ENCODE measurements around the gene KRT14. TPM values are rescaled to one million over a fixed set of nuclear protein-coding genes. Genes with fewer than 3 reads are reported as not detected.

Gene KRT14
- total and polyA plus RNA-seq, 2 donors (not counting 1 experiment from before 2014, with no cell fraction given) = 0.94 TPM; not detected in 1

DNA sequence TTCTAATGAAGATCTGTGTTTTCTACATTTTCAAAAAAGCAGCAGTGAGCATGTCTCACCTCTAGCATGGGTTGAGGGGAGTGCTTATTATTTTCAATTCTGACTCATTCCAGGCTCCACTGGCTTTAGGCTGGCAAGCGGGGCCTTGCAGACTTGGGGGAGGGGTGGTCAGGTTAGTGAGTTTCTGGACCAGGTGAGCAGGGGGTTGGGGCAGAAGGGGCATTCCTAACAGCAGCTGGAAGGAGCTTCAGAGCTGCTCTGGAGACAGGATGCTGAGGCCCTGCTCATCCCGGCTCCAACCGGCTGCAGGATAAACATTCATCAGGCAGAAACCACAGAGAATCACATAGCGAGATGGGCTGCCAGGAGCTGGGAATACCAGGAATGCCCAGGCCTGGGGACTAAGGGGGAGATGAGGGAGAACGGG, 48.1 kb downstream of the KRT14 start:
- Histone ChIP-seq H3K27ac (ENCODE audit: insufficient read depth, low read length) (no peak overlapping the region), H2AFZ (ENCODE audit: low read length) (no peak overlapping the region)
- DNase-seq (ENCODE audit: low read depth in 2 of 2) = peak in 1 of 2 donors; percentile 63

DNA sequence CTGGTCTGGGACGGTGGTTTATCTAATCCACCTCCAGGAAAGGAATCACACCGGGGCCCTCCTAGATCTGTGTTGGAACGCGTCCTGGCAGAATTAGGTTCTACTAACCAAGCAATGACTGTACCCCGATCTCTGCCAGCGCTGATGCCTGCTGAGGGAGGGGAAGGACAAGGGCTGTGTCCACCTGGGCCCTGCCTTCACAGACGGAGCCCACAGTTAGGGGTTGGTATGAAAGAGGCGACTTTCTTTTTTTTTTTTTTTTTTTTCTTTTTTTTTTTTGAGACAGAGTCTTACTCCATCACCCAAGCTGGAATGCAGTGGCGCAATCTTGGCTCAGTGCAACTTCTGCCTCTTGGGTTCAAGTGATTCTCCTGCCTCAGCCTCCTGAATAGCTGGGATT, 48.7 kb downstream of the KRT14 start:
- Histone ChIP-seq H3K4me2 (ENCODE audit: extremely low read depth, insufficient read depth, low read length) (no peak overlapping the region), H3K79me2 (ENCODE audit: control insufficient read depth, insufficient read depth, low read length) (no peaks in the 10 kb centered on the region), H3K27me3 (ENCODE audit: control insufficient read depth, insufficient read depth, low read length) (no peaks in the 10 kb centered on the region), H3K27ac (ENCODE audit: insufficient read depth, low read length) (no peak overlapping the region), H4K20me1 (ENCODE audit: control insufficient read depth, extremely low read depth, insufficient read depth, low read length) (no peaks in the 10 kb centered on the region), H3K9me3 (ENCODE audit: control insufficient read depth, insufficient read depth, low read depth, low read length) (no peaks in the 10 kb centered on the region), H3K4me3 (replicated peaks in 1 of 4; ENCODE audit: control extremely low read depth in 1 of 4, insufficient read depth in 1 of 4, low read depth in 3 of 4, low read length in 4 of 4) (no peak overlapping the region), H2AFZ (ENCODE audit: low read length) (no peak overlapping the region), H3K4me1 (ENCODE audit: control insufficient read depth, extremely low read depth, insufficient read depth, low read length) (peaks cover 4% of the 10 kb centered on the region), H3K36me3 (ENCODE audit: control insufficient read depth, insufficient read depth, low read length) (no peaks in the 10 kb centered on the region), H3K9ac (ENCODE audit: insufficient read depth, low read length) (no peak overlapping the region)
- TF ChIP-seq, protein P1, sequence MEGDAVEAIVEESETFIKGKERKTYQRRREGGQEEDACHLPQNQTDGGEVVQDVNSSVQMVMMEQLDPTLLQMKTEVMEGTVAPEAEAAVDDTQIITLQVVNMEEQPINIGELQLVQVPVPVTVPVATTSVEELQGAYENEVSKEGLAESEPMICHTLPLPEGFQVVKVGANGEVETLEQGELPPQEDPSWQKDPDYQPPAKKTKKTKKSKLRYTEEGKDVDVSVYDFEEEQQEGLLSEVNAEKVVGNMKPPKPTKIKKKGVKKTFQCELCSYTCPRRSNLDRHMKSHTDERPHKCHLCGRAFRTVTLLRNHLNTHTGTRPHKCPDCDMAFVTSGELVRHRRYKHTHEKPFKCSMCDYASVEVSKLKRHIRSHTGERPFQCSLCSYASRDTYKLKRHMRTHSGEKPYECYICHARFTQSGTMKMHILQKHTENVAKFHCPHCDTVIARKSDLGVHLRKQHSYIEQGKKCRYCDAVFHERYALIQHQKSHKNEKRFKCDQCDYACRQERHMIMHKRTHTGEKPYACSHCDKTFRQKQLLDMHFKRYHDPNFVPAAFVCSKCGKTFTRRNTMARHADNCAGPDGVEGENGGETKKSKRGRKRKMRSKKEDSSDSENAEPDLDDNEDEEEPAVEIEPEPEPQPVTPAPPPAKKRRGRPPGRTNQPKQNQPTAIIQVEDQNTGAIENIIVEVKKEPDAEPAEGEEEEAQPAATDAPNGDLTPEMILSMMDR (conservative IDR thresholded peaks at IDR 0.05 in 1 of 2, IDR thresholded peaks at IDR 0.05 in 1 of 2; ENCODE audit: low read depth in 1 of 2, low read length in 2 of 2) = no peak
- peak in 1 of 2 donors; percentile 45 for DNase-seq (ENCODE audit: low read depth in 2 of 2)

More for the DNA sequence above, 48.1 kb downstream of the KRT14 start:
- H3K36me3 ChIP-seq (ENCODE audit: control insufficient read depth, insufficient read depth, low read length) = no peaks in the 10 kb centered on the region
- no peak overlapping the region for H3K9ac ChIP-seq (ENCODE audit: insufficient read depth, low read length)
- H3K4me2 ChIP-seq (ENCODE audit: extremely low read depth, insufficient read depth, low read length) = no peak overlapping the region
- no peaks in the 10 kb centered on the region for H3K27me3 ChIP-seq (ENCODE audit: control insufficient read depth, insufficient read depth, low read length)
- H3K4me1 ChIP-seq (ENCODE audit: control insufficient read depth, extremely low read depth, insufficient read depth, low read length) = peaks cover 4% of the 10 kb centered on the region
- no peaks in the 10 kb centered on the region for H4K20me1 ChIP-seq (ENCODE audit: control insufficient read depth, extremely low read depth, insufficient read depth, low read length)
- H3K4me3 ChIP-seq (replicated peaks in 1 of 4; ENCODE audit: control extremely low read depth in 1 of 4, insufficient read depth in 1 of 4, low read depth in 3 of 4, low read length in 4 of 4) = no peak overlapping the region
- no peaks in the 10 kb centered on the region for H3K9me3 ChIP-seq (ENCODE audit: control insufficient read depth, insufficient read depth, low read depth, low read length)
- TF ChIP-seq, protein P1 (conservative IDR thresholded peaks at IDR 0.05 in 1 of 2, IDR thresholded peaks at IDR 0.05 in 1 of 2; ENCODE audit: low read depth in 1 of 2, low read length in 2 of 2) = no peak
- H3K79me2 ChIP-seq (ENCODE audit: control insufficient read depth, insufficient read depth, low read length) = no peaks in the 10 kb centered on the region

DNA sequence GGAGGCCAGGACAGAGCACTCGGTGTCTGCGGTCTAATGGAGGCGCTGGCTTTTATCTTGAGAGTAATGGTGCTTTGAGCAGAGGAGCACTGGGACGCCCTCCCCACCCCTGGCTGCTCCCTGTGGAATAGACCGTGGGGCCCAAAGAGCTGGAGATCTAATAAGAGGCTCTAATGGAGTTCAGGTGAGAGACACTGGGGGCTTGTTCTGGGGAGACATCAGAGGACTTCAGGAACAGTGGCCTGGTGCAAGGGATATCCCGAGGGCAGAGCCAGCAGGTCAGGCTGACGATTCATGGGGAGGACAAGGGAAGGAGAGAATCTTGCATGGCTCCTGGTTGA, 49.1 kb downstream of the KRT14 start:
- peaks cover 4% of the 10 kb centered on the region for H3K4me1 ChIP-seq (ENCODE audit: control insufficient read depth, extremely low read depth, insufficient read depth, low read length)
- H3K9ac ChIP-seq (ENCODE audit: insufficient read depth, low read length) = no peak overlapping the region
- no peak for DNase-seq (ENCODE audit: low read depth in 2 of 2)
- H3K4me2 ChIP-seq (ENCODE audit: extremely low read depth, insufficient read depth, low read length) = no peak overlapping the region
- no peaks in the 10 kb centered on the region for H3K79me2 ChIP-seq (ENCODE audit: control insufficient read depth, insufficient read depth, low read length)
- H3K27ac ChIP-seq (ENCODE audit: insufficient read depth, low read length) = no peak overlapping the region
- TF ChIP-seq EZH2 (IDR thresholded peaks at IDR 0.05; ENCODE audit: low read length, missing control alignments) = no peak
- TF ChIP-seq, protein P1 (conservative IDR thresholded peaks at IDR 0.05 in 1 of 2, IDR thresholded peaks at IDR 0.05 in 1 of 2; ENCODE audit: low read depth in 1 of 2, low read length in 2 of 2) = no peak
- H3K27me3 ChIP-seq (ENCODE audit: control insufficient read depth, insufficient read depth, low read length) = no peaks in the 10 kb centered on the region
- H3K9me3 ChIP-seq (ENCODE audit: control insufficient read depth, insufficient read depth, low read depth, low read length) = no peaks in the 10 kb centered on the region
- no peak overlapping the region for H3K4me3 ChIP-seq (replicated peaks in 1 of 4; ENCODE audit: control extremely low read depth in 1 of 4, insufficient read depth in 1 of 4, low read depth in 3 of 4, low read length in 4 of 4)
- no peaks in the 10 kb centered on the region for H4K20me1 ChIP-seq (ENCODE audit: control insufficient read depth, extremely low read depth, insufficient read depth, low read length)
- H2AFZ ChIP-seq (ENCODE audit: low read length) = no peak overlapping the region
- H3K36me3 ChIP-seq (ENCODE audit: control insufficient read depth, insufficient read depth, low read length) = no peaks in the 10 kb centered on the region

Data from fibroblast of lung (primary cell).